WTC11 (cell line): ENCODE measurements around the gene JAGN1. TPM values are rescaled to one million over a fixed set of nuclear protein-coding genes. Genes with fewer than 3 reads are reported as not detected.

Source experiments
- ATAC-seq: fragments of 200-7000 bp; cut with Tn5 transposase; 2 replicates; pipeline ENCODE4 v1.10.0; 2021; ENCODE audit warnings: mild to moderate bottlenecking, moderate library complexity
- CTCF ChIA-PET: fragments of 300-600 bp; sonication (Branson Sonifier 250); formaldehyde crosslinking; loops from one replicate; lab custom pipeline; 2021; ENCODE audit warnings: antibody characterized with exemption; lab: Charles Lee
- POLR2A ChIA-PET: fragments of 350-600 bp; sonication (Branson Sonifier 250); formaldehyde crosslinking; loops from one replicate; lab custom pipeline; 2021; ENCODE audit warnings: antibody characterized with exemption; lab: Charles Lee
- DNase-seq: peaks from one replicate; pipeline ENCODE4 v3.0.0; 2021; ENCODE audit warnings: low spot score
- H3K27ac Mint-ChIP-seq: 2 replicates; pipeline ENCODE4 v1.8.0; 2021; ENCODE audit warnings: mixed read lengths
- H3K27me3 Mint-ChIP-seq: 2 replicates; pipeline ENCODE4 v1.8.0; 2021; ENCODE audit warnings: low read depth, mild to moderate bottlenecking, moderate library complexity, mixed read lengths
- H3K36me3 Mint-ChIP-seq: 2 replicates; pipeline ENCODE4 v1.8.0; 2021; ENCODE audit warnings: mixed read lengths
- H3K4me1 Mint-ChIP-seq: 2 replicates; pipeline ENCODE4 v1.8.0; 2022; ENCODE audit warnings: mixed read lengths
- H3K4me3 Mint-ChIP-seq: 2 replicates; pipeline ENCODE4 v1.8.0; 2021; ENCODE audit warnings: mild to moderate bottlenecking, moderate library complexity, mixed read lengths
- H3K9me3 Mint-ChIP-seq: 2 replicates; pipeline ENCODE4 v1.8.0; 2021; ENCODE audit warnings: mixed read lengths
- AFF4 ChIP-seq: sonication (generic); formaldehyde crosslinking; IDR thresholded peaks from 2 replicates; pipeline ENCODE4 v1.8.1; 2023; ENCODE audit warnings: mild to moderate bottlenecking, missing genetic modification reagents, borderline replicate concordance
- CDX4 ChIP-seq: fragments of 250-450 bp; sonication (Bioruptor Pico); IDR thresholded peaks from 2 replicates; pipeline ENCODE4 v1.9.0; 2021; ENCODE audit warnings: moderate library complexity, mild to moderate bottlenecking, inconsistent platforms, borderline replicate concordance
- CREM ChIP-seq: sonication (generic); formaldehyde crosslinking; IDR thresholded peaks from 2 replicates; pipeline ENCODE4 v1.8.1; 2022; ENCODE audit warnings: mild to moderate bottlenecking, missing genetic modification reagents, moderate library complexity
- FOXK1 ChIP-seq: sonication (generic); formaldehyde crosslinking; IDR thresholded peaks from 2 replicates; pipeline ENCODE4 v1.8.0; 2022; ENCODE audit warnings: mild to moderate bottlenecking, moderate library complexity, missing genetic modification reagents
- GABPB1 ChIP-seq: sonication (generic); formaldehyde crosslinking; IDR thresholded peaks from 2 replicates; pipeline ENCODE4 v1.8.1; 2023; ENCODE audit warnings: mild to moderate bottlenecking, missing genetic modification reagents
- IRF1 ChIP-seq: sonication (generic); formaldehyde crosslinking; IDR thresholded peaks from 2 replicates; pipeline ENCODE4 v1.8.0; 2023; ENCODE audit warnings: missing genetic modification reagents
- MLX ChIP-seq: sonication (generic); formaldehyde crosslinking; IDR thresholded peaks from 2 replicates; pipeline ENCODE4 v1.8.1; 2023; ENCODE audit warnings: mild to moderate bottlenecking, missing genetic modification reagents, moderate library complexity
- NFATC4 ChIP-seq: fragments of 250-450 bp; sonication (Bioruptor Pico); IDR thresholded peaks from 2 replicates; pipeline ENCODE4 v1.9.0; 2021; ENCODE audit warnings: mild to moderate bottlenecking
- NFE2L1 ChIP-seq: sonication (generic); formaldehyde crosslinking; IDR thresholded peaks from 2 replicates; pipeline ENCODE4 v1.8.1; 2023; ENCODE audit warnings: missing genetic modification reagents
- PRRX2 ChIP-seq: fragments of 250-450 bp; sonication (Bioruptor Pico); IDR thresholded peaks from 2 replicates; pipeline ENCODE4 v1.8.0; 2021; ENCODE audit warnings: mild to moderate bottlenecking
- RELA ChIP-seq: sonication (generic); formaldehyde crosslinking; IDR thresholded peaks from 2 replicates; pipeline ENCODE4 v1.8.1; 2022; ENCODE audit warnings: missing genetic modification reagents, mild to moderate bottlenecking, borderline replicate concordance
- SMAD3 ChIP-seq: sonication (generic); formaldehyde crosslinking; IDR thresholded peaks from 2 replicates; pipeline ENCODE4 v1.8.0; 2022; ENCODE audit warnings: missing genetic modification reagents, mild to moderate bottlenecking, borderline replicate concordance
- SMAD4 ChIP-seq: sonication (generic); formaldehyde crosslinking; IDR thresholded peaks from 2 replicates; pipeline ENCODE4 v1.8.0; 2022; ENCODE audit warnings: mild to moderate bottlenecking, missing genetic modification reagents
- STAT6 ChIP-seq: sonication (generic); formaldehyde crosslinking; conservative IDR thresholded peaks from 2 replicates; pipeline ENCODE4 v1.8.1; 2023; ENCODE audit warnings: mild to moderate bottlenecking, low read depth, missing genetic modification reagents, moderate library complexity
- ZSCAN18 ChIP-seq: fragments of 250-450 bp; sonication (Bioruptor Pico); IDR thresholded peaks from 2 replicates; pipeline ENCODE4 v2.1.2; 2022; ENCODE audit warnings: mild to moderate bottlenecking, moderate library complexity
- total RNA-seq: library from RNA; stranded (reverse); gene quantifications from 3 replicates; pipeline ENCODE4 v1.2.3, GENCODE V29; 2021
- TF ChIP-seq, protein P1 (sequence below): fragments of 250-450 bp; sonication (Bioruptor Pico); IDR thresholded peaks from 2 replicates; pipeline ENCODE4 v1.9.0; 2021; ENCODE audit warnings: mild to moderate bottlenecking, borderline replicate concordance
- TF ChIP-seq, protein P2 (sequence below): sonication (generic); formaldehyde crosslinking; IDR thresholded peaks from 2 replicates; pipeline ENCODE4 v1.8.0; 2022; ENCODE audit warnings: mild to moderate bottlenecking, missing genetic modification reagents
- TF ChIP-seq, protein P3 (sequence below): sonication (generic); formaldehyde crosslinking; IDR thresholded peaks from 2 replicates; pipeline ENCODE4 v1.8.1; 2022; ENCODE audit warnings: mild to moderate bottlenecking, missing genetic modification reagents, moderate library complexity, borderline replicate concordance

Gene JAGN1
- total RNA-seq, 1 experiment from 2014 or later: 25.6 TPM

DNA sequence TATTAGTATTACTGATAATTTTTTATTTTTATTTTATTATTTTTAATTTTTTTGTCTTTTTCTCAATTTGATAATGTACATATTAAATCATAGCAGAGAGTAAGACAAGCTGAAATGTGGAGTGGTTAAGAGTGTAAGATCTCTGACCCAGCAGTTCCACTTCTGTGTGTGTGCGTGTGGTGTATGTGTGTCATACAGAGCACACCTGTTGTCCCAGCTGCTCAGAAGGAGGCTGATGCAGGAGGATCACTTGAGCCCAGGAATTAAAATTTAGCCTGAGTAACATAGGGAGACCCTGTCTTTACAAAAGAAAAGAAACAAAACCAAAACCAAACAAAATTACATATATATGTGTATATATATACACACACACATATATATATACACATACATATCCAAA lies 9.0 kb upstream of the JAGN1 start:
- H3K27ac Mint-ChIP-seq: no peak overlapping the region
- no peaks in the 10 kb centered on the region for H3K4me1 Mint-ChIP-seq
- H3K9me3 Mint-ChIP-seq: no peaks in the 10 kb centered on the region
- ATAC-seq: no peak
- DNase-seq: no peak
- ChIA-PET CTCF (no interaction called here), POLR2A (no interaction called here)
- no peak overlapping the region for H3K4me3 Mint-ChIP-seq
- peaks cover 5% of the 10 kb centered on the region; the same call in 1 of the 2 replicates for H3K27me3 Mint-ChIP-seq
- TF ChIP-seq NFATC4 (CRISPR knock-in tag): no peak
- no peak for TF ChIP-seq RELA (CRISPR knock-in tag)
- TF ChIP-seq CDX4 (CRISPR knock-in tag): no peak
- TF ChIP-seq AFF4 (CRISPR knock-in tag): no peak
- TF ChIP-seq STAT6 (CRISPR knock-in tag): no peak
- TF ChIP-seq ZSCAN18 (CRISPR knock-in tag): no peak
- TF ChIP-seq, protein P1, sequence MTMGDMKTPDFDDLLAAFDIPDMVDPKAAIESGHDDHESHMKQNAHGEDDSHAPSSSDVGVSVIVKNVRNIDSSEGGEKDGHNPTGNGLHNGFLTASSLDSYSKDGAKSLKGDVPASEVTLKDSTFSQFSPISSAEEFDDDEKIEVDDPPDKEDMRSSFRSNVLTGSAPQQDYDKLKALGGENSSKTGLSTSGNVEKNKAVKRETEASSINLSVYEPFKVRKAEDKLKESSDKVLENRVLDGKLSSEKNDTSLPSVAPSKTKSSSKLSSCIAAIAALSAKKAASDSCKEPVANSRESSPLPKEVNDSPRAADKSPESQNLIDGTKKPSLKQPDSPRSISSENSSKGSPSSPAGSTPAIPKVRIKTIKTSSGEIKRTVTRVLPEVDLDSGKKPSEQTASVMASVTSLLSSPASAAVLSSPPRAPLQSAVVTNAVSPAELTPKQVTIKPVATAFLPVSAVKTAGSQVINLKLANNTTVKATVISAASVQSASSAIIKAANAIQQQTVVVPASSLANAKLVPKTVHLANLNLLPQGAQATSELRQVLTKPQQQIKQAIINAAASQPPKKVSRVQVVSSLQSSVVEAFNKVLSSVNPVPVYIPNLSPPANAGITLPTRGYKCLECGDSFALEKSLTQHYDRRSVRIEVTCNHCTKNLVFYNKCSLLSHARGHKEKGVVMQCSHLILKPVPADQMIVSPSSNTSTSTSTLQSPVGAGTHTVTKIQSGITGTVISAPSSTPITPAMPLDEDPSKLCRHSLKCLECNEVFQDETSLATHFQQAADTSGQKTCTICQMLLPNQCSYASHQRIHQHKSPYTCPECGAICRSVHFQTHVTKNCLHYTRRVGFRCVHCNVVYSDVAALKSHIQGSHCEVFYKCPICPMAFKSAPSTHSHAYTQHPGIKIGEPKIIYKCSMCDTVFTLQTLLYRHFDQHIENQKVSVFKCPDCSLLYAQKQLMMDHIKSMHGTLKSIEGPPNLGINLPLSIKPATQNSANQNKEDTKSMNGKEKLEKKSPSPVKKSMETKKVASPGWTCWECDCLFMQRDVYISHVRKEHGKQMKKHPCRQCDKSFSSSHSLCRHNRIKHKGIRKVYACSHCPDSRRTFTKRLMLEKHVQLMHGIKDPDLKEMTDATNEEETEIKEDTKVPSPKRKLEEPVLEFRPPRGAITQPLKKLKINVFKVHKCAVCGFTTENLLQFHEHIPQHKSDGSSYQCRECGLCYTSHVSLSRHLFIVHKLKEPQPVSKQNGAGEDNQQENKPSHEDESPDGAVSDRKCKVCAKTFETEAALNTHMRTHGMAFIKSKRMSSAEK: no peak
- TF ChIP-seq PRRX2 (CRISPR knock-in tag): no peak
- TF ChIP-seq FOXK1: no peak
- TF ChIP-seq, protein P2, sequence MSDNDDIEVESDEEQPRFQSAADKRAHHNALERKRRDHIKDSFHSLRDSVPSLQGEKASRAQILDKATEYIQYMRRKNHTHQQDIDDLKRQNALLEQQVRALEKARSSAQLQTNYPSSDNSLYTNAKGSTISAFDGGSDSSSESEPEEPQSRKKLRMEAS (CRISPR knock-in tag): no peak
- no peak for TF ChIP-seq IRF1 (CRISPR knock-in tag)
- TF ChIP-seq CREM (CRISPR knock-in tag): no peak
- no peak for TF ChIP-seq GABPB1 (CRISPR knock-in tag)
- TF ChIP-seq, protein P3, sequence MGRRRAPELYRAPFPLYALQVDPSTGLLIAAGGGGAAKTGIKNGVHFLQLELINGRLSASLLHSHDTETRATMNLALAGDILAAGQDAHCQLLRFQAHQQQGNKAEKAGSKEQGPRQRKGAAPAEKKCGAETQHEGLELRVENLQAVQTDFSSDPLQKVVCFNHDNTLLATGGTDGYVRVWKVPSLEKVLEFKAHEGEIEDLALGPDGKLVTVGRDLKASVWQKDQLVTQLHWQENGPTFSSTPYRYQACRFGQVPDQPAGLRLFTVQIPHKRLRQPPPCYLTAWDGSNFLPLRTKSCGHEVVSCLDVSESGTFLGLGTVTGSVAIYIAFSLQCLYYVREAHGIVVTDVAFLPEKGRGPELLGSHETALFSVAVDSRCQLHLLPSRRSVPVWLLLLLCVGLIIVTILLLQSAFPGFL (CRISPR knock-in tag): no peak
- no peak for TF ChIP-seq SMAD3
- no peak for TF ChIP-seq SMAD4 (CRISPR knock-in tag)
- no peak for TF ChIP-seq MLX (CRISPR knock-in tag)
- TF ChIP-seq NFE2L1: no peak
- no peaks in the 10 kb centered on the region for H3K36me3 Mint-ChIP-seq
